HUES6 (cell line): ENCODE results near the gene AGBL4.
A peak's percentile ranks its signal among the peaks of the same experiment; 100 is the strongest.

Source experiments
- H3K27ac ChIP-seq: 2 replicates; pipeline ENCODE4 v1.7.0; 2013; ENCODE audit warnings: low read depth, mild to moderate bottlenecking, low read length, inconsistent platforms
- H3K27me3 ChIP-seq: 2 replicates; pipeline ENCODE4 v1.6.1; 2013; ENCODE audit warnings: low read length; ENCODE audit not compliant: control insufficient read depth, insufficient read depth
- H3K36me3 ChIP-seq: 2 replicates; pipeline ENCODE4 v1.6.1; 2013; ENCODE audit warnings: low read length; ENCODE audit not compliant: control insufficient read depth, insufficient read depth
- H3K4me1 ChIP-seq: 2 replicates; pipeline ENCODE4 v1.6.1; 2013; ENCODE audit warnings: low read length; ENCODE audit not compliant: control insufficient read depth, insufficient read depth
- H3K4me3 ChIP-seq: 2 replicates; pipeline ENCODE4 v1.5.1; 2013; ENCODE audit warnings: low read depth, low read length
- H3K9ac ChIP-seq: one replicate; pipeline ENCODE4 v1.6.1; 2013; ENCODE audit warnings: mild to moderate bottlenecking, low read length
- H3K9me3 ChIP-seq: 2 replicates; pipeline ENCODE4 v1.6.1; 2013; ENCODE audit warnings: low read depth, low read length; ENCODE audit not compliant: control insufficient read depth, insufficient read depth

AGBL4 gene

GRCh38 chr1:48600182-48600581 lies 1423.6 kb downstream of the AGBL4 start:
- no peaks in the 10 kb centered on the region for H3K27me3 ChIP-seq
- no peak overlapping the region for H3K4me3 ChIP-seq

GRCh38 chr1:48597663-48598062 lies 1426.1 kb downstream of the AGBL4 start:
- no peaks in the 10 kb centered on the region for H3K27me3 ChIP-seq
- peaks cover 17% of the 10 kb centered on the region for H3K4me1 ChIP-seq
- H3K9ac ChIP-seq = no peak overlapping the region
- H3K4me3 ChIP-seq = no peak overlapping the region
- H3K36me3 ChIP-seq = no peaks in the 10 kb centered on the region
- no peaks in the 10 kb centered on the region for H3K9me3 ChIP-seq
- H3K27ac ChIP-seq = no peak overlapping the region

More at GRCh38 chr1:48600182-48600581, 1423.6 kb downstream of the AGBL4 start:
- H3K27ac ChIP-seq = no peak overlapping the region
- no peaks in the 10 kb centered on the region for H3K9me3 ChIP-seq
- H3K36me3 ChIP-seq = no peaks in the 10 kb centered on the region
- no peak overlapping the region for H3K9ac ChIP-seq
- H3K4me1 ChIP-seq = peaks cover 11% of the 10 kb centered on the region

DNA sequence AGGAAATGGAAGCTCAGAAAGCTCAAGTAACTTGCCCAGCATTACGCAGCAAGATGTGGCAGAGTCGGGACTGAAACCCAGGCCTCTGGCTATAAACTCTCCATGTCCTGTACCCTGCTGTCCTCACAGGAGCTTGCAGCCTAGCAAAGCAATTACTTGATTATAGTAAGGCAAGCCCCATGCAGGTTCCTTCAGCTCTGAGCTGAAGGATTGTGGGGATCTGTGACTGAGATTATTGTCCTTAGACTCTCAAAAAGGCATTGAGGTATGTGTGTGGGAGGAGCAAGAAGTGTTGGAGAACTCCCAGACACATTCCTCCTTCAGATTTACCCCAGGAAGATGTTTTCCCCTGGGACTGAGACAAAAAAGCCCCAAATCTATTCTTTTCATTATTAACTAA lies 1427.7 kb downstream of the AGBL4 start:
- Histone ChIP-seq H3K27ac (peak overlapping the region; percentile 44; the same call in 1 of the 2 replicates), H3K9me3 (no peaks in the 10 kb centered on the region), H3K27me3 (no peaks in the 10 kb centered on the region), H3K36me3 (no peaks in the 10 kb centered on the region), H3K4me3 (no peak overlapping the region), H3K4me1 (peaks cover 17% of the 10 kb centered on the region), H3K9ac (no peak overlapping the region)

GRCh38 chr1:48595613-48596012 lies 1428.1 kb downstream of the AGBL4 start:
- H3K36me3 ChIP-seq = no peaks in the 10 kb centered on the region
- H3K9me3 ChIP-seq = no peaks in the 10 kb centered on the region
- no peak overlapping the region for H3K9ac ChIP-seq
- H3K27ac ChIP-seq = peak overlapping the region; percentile 44; the same call in 1 of the 2 replicates
- no peak overlapping the region for H3K4me3 ChIP-seq
- no peaks in the 10 kb centered on the region for H3K27me3 ChIP-seq
- peaks cover 17% of the 10 kb centered on the region for H3K4me1 ChIP-seq

- Histone ChIP-seq H3K4me3 (no peak overlapping the region), H3K27ac (no peak overlapping the region)
These were observed 1431.4 kb downstream of the AGBL4 start for GRCh38 chr1:48592330-48592729.

GRCh38 chr1:48591181-48591580 lies 1432.6 kb downstream of the AGBL4 start:
- no peak overlapping the region for H3K9ac ChIP-seq
- H3K27ac ChIP-seq = no peak overlapping the region
- peaks cover 16% of the 10 kb centered on the region for H3K4me1 ChIP-seq
- H3K27me3 ChIP-seq = peaks cover 3% of the 10 kb centered on the region; the same call in 1 of the 2 replicates
- no peak overlapping the region for H3K4me3 ChIP-seq
- H3K9me3 ChIP-seq = no peaks in the 10 kb centered on the region
- H3K36me3 ChIP-seq = no peaks in the 10 kb centered on the region

More at GRCh38 chr1:48592330-48592729, 1431.4 kb downstream of the AGBL4 start:
- H3K27me3 ChIP-seq = no peaks in the 10 kb centered on the region
- H3K4me1 ChIP-seq = peaks cover 17% of the 10 kb centered on the region
- no peaks in the 10 kb centered on the region for H3K9me3 ChIP-seq
- no peak overlapping the region for H3K9ac ChIP-seq
- H3K36me3 ChIP-seq = no peaks in the 10 kb centered on the region

GRCh38 chr1:48588061-48588460 lies 1435.7 kb downstream of the AGBL4 start:
- no peaks in the 10 kb centered on the region for H3K9me3 ChIP-seq
- H3K4me1 ChIP-seq = no peaks in the 10 kb centered on the region
- H3K27ac ChIP-seq = no peak overlapping the region
- H3K4me3 ChIP-seq = no peak overlapping the region
- no peaks in the 10 kb centered on the region for H3K36me3 ChIP-seq
- H3K27me3 ChIP-seq = peaks cover 3% of the 10 kb centered on the region; the same call in 1 of the 2 replicates
- H3K9ac ChIP-seq = no peak overlapping the region

- Histone ChIP-seq H3K9me3 (no peaks in the 10 kb centered on the region), H3K27me3 (peaks cover 3% of the 10 kb centered on the region; the same call in 1 of the 2 replicates), H3K36me3 (no peaks in the 10 kb centered on the region), H3K27ac (no peak overlapping the region), H3K9ac (no peak overlapping the region), H3K4me1 (no peaks in the 10 kb centered on the region), H3K4me3 (no peak overlapping the region)
These were observed 1441.3 kb downstream of the AGBL4 start for GRCh38 chr1:48582408-48582807.

GRCh38 chr1:48581270-48581669 lies 1442.5 kb downstream of the AGBL4 start:
- H3K4me1 ChIP-seq = no peaks in the 10 kb centered on the region
- no peaks in the 10 kb centered on the region for H3K9me3 ChIP-seq
- no peak overlapping the region for H3K27ac ChIP-seq
- no peak overlapping the region for H3K9ac ChIP-seq
- H3K36me3 ChIP-seq = no peaks in the 10 kb centered on the region
- H3K27me3 ChIP-seq = peaks cover under 1% of the 10 kb centered on the region; the same call in 1 of the 2 replicates
- no peak overlapping the region for H3K4me3 ChIP-seq

DNA sequence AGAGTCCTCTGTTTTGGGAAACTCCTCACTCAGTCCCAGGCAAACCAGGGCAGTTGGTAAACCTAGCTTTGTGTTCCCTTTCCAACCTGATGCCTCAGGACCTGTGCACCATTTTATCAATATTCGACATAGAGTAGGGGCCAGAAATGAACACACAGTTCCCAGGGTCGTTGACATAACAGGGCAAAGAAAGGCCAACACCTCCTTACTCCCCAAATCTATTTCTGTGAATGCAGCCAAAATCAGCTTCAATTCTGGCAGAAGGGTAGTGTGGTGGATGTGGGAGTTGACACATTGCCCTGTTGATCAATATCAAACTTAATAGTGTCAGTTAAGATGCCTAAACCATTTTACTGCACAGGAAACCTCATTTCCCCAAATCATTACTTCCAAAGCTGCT lies 1447.2 kb downstream of the AGBL4 start:
- Histone ChIP-seq H3K27ac (no peak overlapping the region), H3K4me3 (no peak overlapping the region), H3K36me3 (no peaks in the 10 kb centered on the region), H3K9me3 (no peaks in the 10 kb centered on the region), H3K9ac (no peak overlapping the region), H3K4me1 (no peaks in the 10 kb centered on the region), H3K27me3 (no peaks in the 10 kb centered on the region)

DNA sequence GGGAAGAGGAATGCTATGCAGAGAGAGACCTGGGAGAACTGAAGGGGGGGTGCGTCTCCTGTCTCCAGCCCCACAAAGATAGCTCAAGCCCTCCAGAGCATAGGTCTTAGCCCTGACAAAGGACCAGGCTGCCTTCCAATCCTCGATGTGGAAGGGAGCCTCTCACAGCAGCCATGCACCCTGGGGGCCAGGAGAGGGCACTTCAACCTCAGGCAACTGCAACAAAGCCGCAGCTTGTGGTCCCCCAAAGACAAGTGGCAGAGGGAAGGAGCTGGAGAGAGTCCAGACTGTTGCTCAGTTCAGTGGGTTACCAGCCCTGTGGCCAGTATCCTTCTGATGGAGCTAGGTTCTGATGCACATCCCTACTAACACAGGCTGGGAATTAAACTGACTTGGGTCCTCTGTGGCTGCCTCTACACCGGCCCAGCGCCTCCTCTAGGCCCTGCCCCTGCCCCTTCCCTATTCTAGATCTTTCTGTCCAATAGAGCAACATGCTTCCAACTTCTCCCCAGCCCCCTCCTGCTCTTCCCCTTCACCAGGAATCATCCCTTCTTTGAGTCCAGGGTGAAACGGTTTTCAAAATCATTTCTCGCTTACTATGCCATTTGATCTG lies 1451.0 kb downstream of the AGBL4 start:
- no peaks in the 10 kb centered on the region for H3K4me1 ChIP-seq
- H3K36me3 ChIP-seq = no peaks in the 10 kb centered on the region
- no peak overlapping the region for H3K9ac ChIP-seq
- H3K4me3 ChIP-seq = no peak overlapping the region
- no peak overlapping the region for H3K27ac ChIP-seq
- no peaks in the 10 kb centered on the region for H3K9me3 ChIP-seq
- no peaks in the 10 kb centered on the region for H3K27me3 ChIP-seq
